ENCODE data around the gene ENOX1.

- TF ChIP-seq CTCF (IDR thresholded peaks at IDR 0.05) = no peak
- TF ChIP-seq EZH2 (IDR thresholded peaks at IDR 0.05) = no peak
Observed at GRCh38 chr13:43558326-43558725, 228.4 kb downstream of the ENOX1 start.
